Astrocyte of the spinal cord (primary cell): Measurements from ENCODE around the gene KDSR.
"Not testable (repeated sequence)": the region's sequence is repeated elsewhere in the genome, so short reads cannot be mapped to it uniquely, and the experiment has no call there.

Experiments
- DNase-seq: peaks from one replicate; pipeline ENCODE4 v3.0.0; 2011; ENCODE audit warnings: low read depth, low spot score
- H3K4me3 ChIP-seq: 2 replicates; pipeline ENCODE4 v1.5.1; 2011; ENCODE audit warnings: low read depth, mild to moderate bottlenecking, low read length, moderate library complexity
- in situ Hi-C: cut with HindIII; loops from 2 replicates; pipeline ENCODE4 v1.10.0; 2017; ENCODE audit warnings: low sequenced_read_pairs
- TF ChIP-seq, protein P1 (sequence below): IDR thresholded peaks from 2 replicates; pipeline ENCODE4 v1.5.1; 2012; ENCODE audit warnings: low read depth, mild to moderate bottlenecking, low read length, inconsistent platforms

KDSR gene

GRCh38 chr18:63373161-63373560 lies 6.2 kb upstream of the KDSR start:
- H3K4me3 ChIP-seq = no peak overlapping the region
- in situ Hi-C loops = no loop called here
- TF ChIP-seq, protein P1, sequence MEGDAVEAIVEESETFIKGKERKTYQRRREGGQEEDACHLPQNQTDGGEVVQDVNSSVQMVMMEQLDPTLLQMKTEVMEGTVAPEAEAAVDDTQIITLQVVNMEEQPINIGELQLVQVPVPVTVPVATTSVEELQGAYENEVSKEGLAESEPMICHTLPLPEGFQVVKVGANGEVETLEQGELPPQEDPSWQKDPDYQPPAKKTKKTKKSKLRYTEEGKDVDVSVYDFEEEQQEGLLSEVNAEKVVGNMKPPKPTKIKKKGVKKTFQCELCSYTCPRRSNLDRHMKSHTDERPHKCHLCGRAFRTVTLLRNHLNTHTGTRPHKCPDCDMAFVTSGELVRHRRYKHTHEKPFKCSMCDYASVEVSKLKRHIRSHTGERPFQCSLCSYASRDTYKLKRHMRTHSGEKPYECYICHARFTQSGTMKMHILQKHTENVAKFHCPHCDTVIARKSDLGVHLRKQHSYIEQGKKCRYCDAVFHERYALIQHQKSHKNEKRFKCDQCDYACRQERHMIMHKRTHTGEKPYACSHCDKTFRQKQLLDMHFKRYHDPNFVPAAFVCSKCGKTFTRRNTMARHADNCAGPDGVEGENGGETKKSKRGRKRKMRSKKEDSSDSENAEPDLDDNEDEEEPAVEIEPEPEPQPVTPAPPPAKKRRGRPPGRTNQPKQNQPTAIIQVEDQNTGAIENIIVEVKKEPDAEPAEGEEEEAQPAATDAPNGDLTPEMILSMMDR = no peak
- DNase-seq = no peak

- in situ Hi-C loops = no loop called here
- DNase-seq = no peak
- H3K4me3 ChIP-seq = no peak overlapping the region
- TF ChIP-seq, protein P1 = no peak
Measured at GRCh38 chr18:63368611-63369010, 1.6 kb upstream of the KDSR start.

GRCh38 chr18:63366213-63367052 lies 573 bp downstream of the KDSR start:
- DNase-seq = peak; percentile 70
- TF ChIP-seq, protein P1 = no peak
- in situ Hi-C loops = no loop called here

DNA sequence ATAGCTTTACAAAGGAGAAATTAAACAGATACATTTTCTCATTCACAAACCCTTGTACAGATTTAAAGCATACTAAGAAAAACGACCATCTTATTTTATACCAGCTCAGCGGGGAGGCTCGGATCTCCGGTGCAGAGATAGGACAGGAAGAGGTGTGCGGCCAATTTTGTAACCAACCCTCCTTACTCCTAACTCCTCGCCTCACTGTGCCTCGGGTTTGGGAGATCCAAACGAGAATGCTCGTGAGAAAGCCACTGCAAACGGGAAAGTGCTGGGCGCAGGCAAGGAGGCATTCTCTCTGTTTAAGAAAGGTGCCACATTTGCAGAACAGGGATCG lies 1.2 kb downstream of the KDSR start:
- no peak for DNase-seq

More at GRCh38 chr18:63366213-63367052, 573 bp downstream of the KDSR start:
- peak overlapping the region; percentile 74 for H3K4me3 ChIP-seq

DNA sequence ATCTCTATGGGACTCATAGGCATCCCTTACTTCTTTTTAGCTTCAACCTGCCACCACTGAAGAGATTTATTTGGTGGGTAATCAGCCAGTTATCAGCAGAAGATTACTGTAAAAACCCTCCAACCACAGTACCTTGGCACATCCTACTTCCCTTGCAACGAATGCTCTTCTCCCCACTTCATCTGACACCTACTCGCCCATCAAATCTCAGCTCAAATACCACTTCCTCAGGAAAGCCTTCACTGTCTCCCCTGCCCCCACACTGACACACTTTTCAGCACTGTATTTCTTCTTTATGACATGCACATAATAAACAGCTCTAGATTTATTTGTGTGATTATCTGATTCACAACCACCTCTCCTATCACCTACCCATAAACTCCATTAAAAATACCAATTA lies 3.1 kb downstream of the KDSR start:
- DNase-seq = no peak
- H3K4me3 ChIP-seq = no peak overlapping the region
- TF ChIP-seq, protein P1 = no peak
- in situ Hi-C loops = no loop called here

More for the DNA sequence above, 1.2 kb downstream of the KDSR start:
- TF ChIP-seq, protein P1 = no peak
- H3K4me3 ChIP-seq = peak overlapping the region; percentile 74
- in situ Hi-C loops = no loop called here

DNA sequence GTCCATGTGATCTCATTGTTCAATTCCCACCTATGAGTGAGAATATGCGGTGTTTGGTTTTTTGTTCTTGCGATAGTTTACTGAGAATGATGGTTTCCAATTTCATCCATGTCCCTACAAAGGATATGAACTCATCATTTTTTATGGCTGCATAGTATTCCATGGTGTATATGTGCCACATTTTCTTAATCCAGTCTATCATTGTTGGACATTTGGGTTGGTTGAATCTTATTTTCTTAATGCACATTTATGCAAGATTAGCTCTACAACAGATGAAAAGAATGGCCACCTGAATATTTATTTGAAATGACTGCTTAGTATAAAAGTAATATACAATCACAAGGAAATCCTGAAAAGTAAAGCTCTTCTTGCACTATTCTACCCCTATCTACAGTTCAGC lies 3.6 kb downstream of the KDSR start:
- H3K4me3 ChIP-seq, DNase-seq, in situ Hi-C loops: not testable (repeated sequence)

- DNase-seq = no peak
- no peak overlapping the region for H3K4me3 ChIP-seq
- TF ChIP-seq, protein P1 = no peak
- in situ Hi-C loops = no loop called here
Measured at GRCh38 chr18:63356272-63356896, 10.6 kb downstream of the KDSR start.
